ENCODE measurements around the gene PDE2A. TPM values are rescaled to one million over a fixed set of nuclear protein-coding genes. Genes with fewer than 3 reads are reported as not detected.

PDE2A gene
- total RNA-seq, 1 donor from 2014 or later: 65.9 TPM

DNA sequence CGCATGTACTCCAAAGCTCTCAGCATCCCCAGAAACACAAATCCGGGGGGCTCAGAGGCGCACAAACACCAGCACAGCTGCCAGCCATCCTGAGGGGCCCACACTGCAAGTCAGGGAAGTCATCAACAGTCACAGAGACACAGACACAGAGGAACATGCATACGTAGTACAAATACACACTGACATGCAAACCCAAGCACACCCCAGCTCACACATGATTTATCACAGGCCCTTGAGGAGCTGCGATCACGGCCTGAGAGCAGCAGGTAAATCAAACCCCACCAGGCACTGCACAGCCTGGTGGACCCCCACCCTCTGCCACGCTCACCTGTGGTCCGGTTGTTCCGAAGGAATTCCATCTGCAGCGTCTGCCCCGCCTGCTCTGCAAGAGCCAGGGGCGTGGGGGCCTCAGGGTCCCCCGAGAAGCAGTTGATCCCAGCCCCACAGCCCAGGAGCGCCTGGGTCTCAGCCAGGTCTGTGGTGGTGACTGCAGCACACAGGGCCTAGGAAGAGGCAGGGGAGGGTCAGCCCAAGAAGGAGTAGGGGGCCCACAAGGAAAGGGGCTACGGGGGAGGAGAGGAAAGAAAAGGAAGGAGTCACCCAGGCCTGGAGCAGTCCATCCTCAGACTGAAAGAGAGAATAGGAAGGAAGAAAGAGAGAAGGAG is 28.5 kb upstream of the PDE2A start:
- no peak overlapping the region for H3K27ac Mint-ChIP-seq (ENCODE audit: unreplicated experiment)
- no peak for TF ChIP-seq CTCF (IDR thresholded peaks at IDR 0.05; ENCODE audit: unreplicated experiment)
- peak overlapping the region; percentile 59 for H3K4me3 Mint-ChIP-seq (ENCODE audit: unreplicated experiment)
- H3K9me3 Mint-ChIP-seq (ENCODE audit: unreplicated experiment): no peaks in the 10 kb centered on the region
- peaks cover 20% of the 10 kb centered on the region for H3K27me3 Mint-ChIP-seq (ENCODE audit: unreplicated experiment)
- DNase-seq (ENCODE audit: low spot score): no peak
- peaks cover 10% of the 10 kb centered on the region for H3K4me1 Mint-ChIP-seq (ENCODE audit: unreplicated experiment)
- H3K36me3 Mint-ChIP-seq (ENCODE audit: low read depth, unreplicated experiment): peaks cover 47% of the 10 kb centered on the region

DNA sequence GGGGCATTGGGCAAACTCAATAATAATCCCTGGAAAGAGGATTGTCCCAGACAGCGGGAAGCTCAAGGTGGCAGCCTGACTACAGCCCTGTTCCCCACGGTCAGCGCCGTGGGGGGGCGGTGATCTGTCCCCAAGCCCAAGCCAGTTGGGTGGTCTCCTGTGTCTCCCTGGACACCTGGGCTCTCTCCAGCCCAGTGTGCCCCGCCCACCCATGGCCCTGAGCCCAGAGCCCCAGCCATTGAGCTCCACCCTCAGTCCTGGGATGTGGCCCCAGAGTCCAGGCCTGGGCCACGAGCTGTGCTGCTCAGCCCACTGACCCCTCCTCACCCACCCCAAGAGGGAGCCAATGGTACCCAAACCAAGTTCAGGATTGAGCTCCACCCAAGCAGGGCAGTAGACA is 27.9 kb upstream of the PDE2A start:
- H3K27ac Mint-ChIP-seq (ENCODE audit: unreplicated experiment): no peak overlapping the region
- TF ChIP-seq CTCF (IDR thresholded peaks at IDR 0.05; ENCODE audit: unreplicated experiment): no peak
- H3K4me1 Mint-ChIP-seq (ENCODE audit: unreplicated experiment): peaks cover 5% of the 10 kb centered on the region
- no peak overlapping the region for H3K4me3 Mint-ChIP-seq (ENCODE audit: unreplicated experiment)
- no peak for DNase-seq (ENCODE audit: low spot score)
- H3K36me3 Mint-ChIP-seq (ENCODE audit: low read depth, unreplicated experiment): peaks cover 41% of the 10 kb centered on the region
- peaks cover 18% of the 10 kb centered on the region for H3K27me3 Mint-ChIP-seq (ENCODE audit: unreplicated experiment)
- H3K9me3 Mint-ChIP-seq (ENCODE audit: unreplicated experiment): no peaks in the 10 kb centered on the region

DNA sequence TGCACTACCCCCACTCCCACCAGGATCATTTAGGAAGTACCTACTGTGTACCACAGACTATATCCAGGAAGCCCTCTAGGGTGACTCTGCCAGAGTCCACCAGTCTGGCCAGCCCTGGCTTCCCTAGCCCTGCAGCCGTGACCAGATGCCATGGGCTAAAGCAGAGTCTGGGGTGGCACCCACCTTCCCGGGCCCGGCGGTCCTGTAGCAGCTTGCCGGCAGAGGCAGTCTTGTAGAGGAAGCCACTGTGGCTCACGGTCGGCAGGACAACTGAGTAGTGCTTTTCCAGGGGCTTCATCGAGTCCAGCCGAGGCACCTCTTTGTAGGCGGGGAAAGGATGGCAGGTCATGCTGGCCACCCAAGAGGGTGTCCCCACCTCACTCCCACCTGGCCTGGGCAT is 27.2 kb upstream of the PDE2A start:
- H3K27ac Mint-ChIP-seq (ENCODE audit: unreplicated experiment): no peak overlapping the region
- H3K4me1 Mint-ChIP-seq (ENCODE audit: unreplicated experiment): peaks cover 3% of the 10 kb centered on the region
- peak overlapping the region; percentile 61 for H3K4me3 Mint-ChIP-seq (ENCODE audit: unreplicated experiment)
- H3K9me3 Mint-ChIP-seq (ENCODE audit: unreplicated experiment): no peaks in the 10 kb centered on the region
- peaks cover 37% of the 10 kb centered on the region for H3K36me3 Mint-ChIP-seq (ENCODE audit: low read depth, unreplicated experiment)
- TF ChIP-seq CTCF (IDR thresholded peaks at IDR 0.05; ENCODE audit: unreplicated experiment): no peak
- no peak for DNase-seq (ENCODE audit: low spot score)
- H3K27me3 Mint-ChIP-seq (ENCODE audit: unreplicated experiment): peaks cover 18% of the 10 kb centered on the region

DNA sequence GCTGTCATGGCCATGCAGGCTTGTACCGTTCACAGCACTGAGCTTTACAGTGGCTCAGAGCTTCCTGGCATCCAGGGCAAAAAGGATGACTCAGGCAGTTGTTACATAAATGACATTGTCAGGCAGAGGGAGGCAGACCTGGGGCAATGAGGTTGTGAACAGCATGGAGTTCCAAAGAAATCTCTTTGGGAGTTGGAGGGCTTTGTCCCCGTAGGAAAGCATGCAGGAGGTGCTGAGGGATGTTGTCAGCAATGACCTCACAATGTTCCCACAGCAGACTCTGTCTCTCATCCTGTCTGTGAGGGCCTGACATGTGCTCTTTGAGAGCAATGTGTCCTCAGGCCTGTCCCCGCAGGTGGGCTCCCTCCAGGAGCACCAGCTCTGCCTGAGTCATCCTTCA is 25.9 kb upstream of the PDE2A start:
- TF ChIP-seq CTCF (IDR thresholded peaks at IDR 0.05; ENCODE audit: unreplicated experiment): no peak
- peaks cover 17% of the 10 kb centered on the region for H3K27me3 Mint-ChIP-seq (ENCODE audit: unreplicated experiment)
- H3K4me1 Mint-ChIP-seq (ENCODE audit: unreplicated experiment): no peaks in the 10 kb centered on the region
- H3K27ac Mint-ChIP-seq (ENCODE audit: unreplicated experiment): peak overlapping the region; percentile 4
- H3K4me3 Mint-ChIP-seq (ENCODE audit: unreplicated experiment): peak overlapping the region; percentile 57
- H3K36me3 Mint-ChIP-seq (ENCODE audit: low read depth, unreplicated experiment): peaks cover 31% of the 10 kb centered on the region
- H3K9me3 Mint-ChIP-seq (ENCODE audit: unreplicated experiment): no peaks in the 10 kb centered on the region
- no peak for DNase-seq (ENCODE audit: low spot score)

DNA sequence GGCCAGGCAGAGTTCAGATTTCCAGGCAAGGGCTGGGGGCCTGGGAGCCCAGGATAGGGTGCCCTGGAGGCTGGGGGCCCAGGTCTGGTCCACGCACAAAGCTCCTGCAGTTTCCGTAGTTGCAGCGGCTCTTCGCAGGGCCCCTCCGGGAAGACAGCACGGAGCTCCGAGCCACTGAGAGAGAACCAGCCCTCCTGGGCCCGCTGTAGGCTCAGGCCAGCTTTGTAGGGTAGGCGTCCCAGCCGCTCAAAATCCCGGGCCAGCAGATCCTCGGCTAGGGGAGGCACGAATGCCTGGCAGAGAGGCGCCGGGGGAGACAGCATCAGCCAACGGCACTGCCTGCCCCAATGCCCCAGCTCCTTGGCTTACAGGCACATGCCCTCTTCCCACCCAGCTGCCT is 23.6 kb upstream of the PDE2A start:
- H3K27ac Mint-ChIP-seq (ENCODE audit: unreplicated experiment): no peak overlapping the region
- peaks cover 44% of the 10 kb centered on the region for H3K36me3 Mint-ChIP-seq (ENCODE audit: low read depth, unreplicated experiment)
- H3K4me1 Mint-ChIP-seq (ENCODE audit: unreplicated experiment): no peaks in the 10 kb centered on the region

More for the DNA sequence above, 23.6 kb upstream of the PDE2A start:
- no peak for TF ChIP-seq CTCF (IDR thresholded peaks at IDR 0.05; ENCODE audit: unreplicated experiment)
- DNase-seq (ENCODE audit: low spot score): no peak
- no peak overlapping the region for H3K4me3 Mint-ChIP-seq (ENCODE audit: unreplicated experiment)
- H3K27me3 Mint-ChIP-seq (ENCODE audit: unreplicated experiment): peaks cover 24% of the 10 kb centered on the region
- H3K9me3 Mint-ChIP-seq (ENCODE audit: unreplicated experiment): no peaks in the 10 kb centered on the region
